ENCODE measurements around the gene RNFT2. TPM values are rescaled to one million over a fixed set of nuclear protein-coding genes. Genes with fewer than 3 reads are reported as not detected.

RNFT2 gene
- total RNA-seq, 5 donors from 2014 or later (not counting 1 experiment from before 2014, with no cell fraction given) = 5.1 to 7.6 (median 6.9) TPM

DNA sequence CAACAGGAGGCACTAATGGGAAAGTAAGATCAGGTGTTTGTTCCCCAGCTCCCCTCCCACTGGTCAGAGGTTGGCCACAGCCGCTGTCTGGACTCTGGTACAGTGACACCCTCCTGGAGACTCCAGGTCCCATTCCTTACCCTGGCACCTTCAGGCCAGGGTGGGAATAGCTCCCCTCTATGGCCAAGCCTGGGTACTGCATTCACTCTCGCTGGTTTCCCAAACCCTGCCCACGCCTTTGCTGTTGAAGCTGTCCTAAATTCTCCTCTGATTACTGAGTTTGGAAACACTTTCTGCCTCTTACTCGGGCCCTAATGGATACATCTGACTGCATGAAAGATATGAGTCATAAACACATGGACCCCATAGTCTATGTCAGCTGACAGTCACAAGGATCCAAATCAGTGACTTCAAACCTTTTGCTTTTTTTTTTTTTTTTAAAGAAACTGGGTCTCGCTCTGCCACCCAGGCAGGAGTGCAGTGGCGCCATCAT lies 125.2 kb downstream of the RNFT2 start:
- Histone ChIP-seq H3K9me3 (no peaks in the 10 kb centered on the region), H3K4me3 (ENCODE audit: control insufficient read depth in 1 of 2, extremely low read depth in 1 of 2, low read length in 1 of 2) (no peak overlapping the region), H3K27me3 (replicated peaks in 1 of 2; ENCODE audit: control insufficient read depth in 2 of 2, extremely low read depth in 1 of 2, insufficient read depth in 2 of 2, low read length in 1 of 2) (peaks cover 0 to 20% of the 10 kb centered on the region in 2 experiments), H3K27ac (ENCODE audit: low read length) (no peak overlapping the region), H3K4me1 (ENCODE audit: control insufficient read depth in 1 of 2, extremely low read depth in 1 of 2, insufficient read depth in 2 of 2, low read length in 2 of 2) (peaks cover 0 to 8% of the 10 kb centered on the region in 2 experiments), H3K36me3 (ENCODE audit: control insufficient read depth in 2 of 2, extremely low read depth in 1 of 2, insufficient read depth in 1 of 2, low read length in 1 of 2) (no peaks in the 10 kb centered on the region)
- Mint-ChIP-seq H3K4me1 (peaks cover 4 to 21% (median 7%) of the 10 kb centered on the region in 3 donors), H3K4me3 (no peak overlapping the region), H3K9me3 (no peaks in the 10 kb centered on the region), H3K36me3 (no peaks in the 10 kb centered on the region), H3K27ac (no peak overlapping the region), H3K27me3 (peaks cover 15 to 21% of the 10 kb centered on the region in 2 donors)
- DNase-seq (no peak), ATAC-seq (replicated peaks in 1 of 4) (no peak)
- ChIA-PET CTCF (interaction anchor here in 1 of 2 donors (0.6 to 0.7 kb wide), 2 partner anchors 79 to 532 kb away, joined by 4 read pairs; no protein-coding TSS in a partner anchor), POLR2A (no interaction called here)
- 31% methylated on average over 4 of the region's 6 CpGs for WGBS (ENCODE audit: insufficient coverage)

DNA sequence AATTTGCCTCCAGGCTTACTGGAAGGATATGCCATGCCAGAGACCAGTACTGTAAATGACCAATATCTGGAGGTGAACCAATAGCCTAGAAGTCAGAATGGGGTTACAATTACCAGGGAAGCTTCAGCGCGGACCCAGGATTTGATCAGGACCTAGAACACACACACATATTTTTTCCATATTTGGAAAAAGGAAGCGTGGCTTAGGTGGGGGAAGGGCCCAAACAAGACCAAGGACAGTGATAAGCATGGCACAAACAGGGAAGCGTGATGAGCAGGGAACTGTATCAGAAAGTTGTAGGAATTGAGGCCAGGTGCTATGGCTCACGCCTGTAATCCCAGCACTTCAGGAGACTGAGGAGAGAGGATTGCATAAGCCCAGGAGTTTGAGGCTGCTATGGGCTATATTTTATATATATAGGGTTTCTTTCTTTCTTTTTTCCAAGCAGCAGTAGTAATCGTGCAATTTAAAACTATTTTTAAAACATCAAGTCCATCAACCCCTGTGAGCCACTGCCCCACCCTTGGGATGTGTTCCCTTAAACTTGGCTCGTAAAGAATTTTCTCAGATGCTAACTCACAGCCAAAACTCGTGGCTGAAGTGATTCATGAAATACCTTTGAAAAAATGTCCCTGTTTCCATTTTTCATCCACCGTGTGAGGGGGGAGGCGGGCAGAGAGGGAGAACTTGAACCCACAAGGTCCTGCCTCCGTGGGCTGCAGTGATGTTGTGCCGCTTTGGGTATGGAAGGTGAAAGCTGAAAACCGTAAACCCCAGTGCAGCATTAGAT lies 126.5 kb downstream of the RNFT2 start:
- Mint-ChIP-seq H3K27me3 (peaks cover 11 to 17% of the 10 kb centered on the region in 2 donors), H3K4me1 (peaks cover 4 to 17% (median 7%) of the 10 kb centered on the region in 3 donors), H3K9me3 (no peaks in the 10 kb centered on the region), H3K36me3 (no peaks in the 10 kb centered on the region), H3K4me3 (no peak overlapping the region), H3K27ac (no peak overlapping the region)
- ATAC-seq (replicated peaks in 1 of 4) (no peak), DNase-seq (no peak)
- 83% methylated on average over 3 of the region's 13 CpGs for WGBS (ENCODE audit: insufficient coverage)
- ChIA-PET POLR2A (no interaction called here), CTCF (no interaction called here)
- Histone ChIP-seq H3K4me3 (ENCODE audit: control insufficient read depth in 1 of 2, extremely low read depth in 1 of 2, low read length in 1 of 2) (no peak overlapping the region), H3K27me3 (replicated peaks in 1 of 2; ENCODE audit: control insufficient read depth in 2 of 2, extremely low read depth in 1 of 2, insufficient read depth in 2 of 2, low read length in 1 of 2) (peaks cover 0 to 16% of the 10 kb centered on the region in 2 experiments), H3K27ac (ENCODE audit: low read length) (no peak overlapping the region), H3K9me3 (no peaks in the 10 kb centered on the region), H3K4me1 (ENCODE audit: control insufficient read depth in 1 of 2, extremely low read depth in 1 of 2, insufficient read depth in 2 of 2, low read length in 2 of 2) (peaks cover 0 to 8% of the 10 kb centered on the region in 2 experiments), H3K36me3 (ENCODE audit: control insufficient read depth in 2 of 2, extremely low read depth in 1 of 2, insufficient read depth in 1 of 2, low read length in 1 of 2) (no peaks in the 10 kb centered on the region)

DNA sequence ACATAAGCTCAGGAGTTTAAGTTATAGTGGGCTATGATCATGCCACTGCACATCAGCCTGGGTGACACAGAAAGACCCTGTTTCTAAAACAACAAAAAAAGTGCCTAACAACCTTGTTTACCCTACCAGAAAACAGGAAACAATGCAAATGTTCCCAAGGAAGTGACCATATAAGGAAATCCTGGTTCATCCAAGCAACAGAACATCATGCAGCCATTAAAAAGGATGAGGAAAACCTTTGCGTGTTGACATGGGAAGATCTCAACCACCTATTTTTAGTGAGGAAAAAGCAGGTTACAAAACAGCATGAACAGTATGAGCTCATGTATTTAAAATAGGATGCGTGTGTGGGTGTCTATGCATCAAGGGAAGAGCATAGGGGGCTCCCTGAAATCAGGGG lies 129.4 kb downstream of the RNFT2 start:
- CTCF ChIA-PET = no interaction called here

DNA sequence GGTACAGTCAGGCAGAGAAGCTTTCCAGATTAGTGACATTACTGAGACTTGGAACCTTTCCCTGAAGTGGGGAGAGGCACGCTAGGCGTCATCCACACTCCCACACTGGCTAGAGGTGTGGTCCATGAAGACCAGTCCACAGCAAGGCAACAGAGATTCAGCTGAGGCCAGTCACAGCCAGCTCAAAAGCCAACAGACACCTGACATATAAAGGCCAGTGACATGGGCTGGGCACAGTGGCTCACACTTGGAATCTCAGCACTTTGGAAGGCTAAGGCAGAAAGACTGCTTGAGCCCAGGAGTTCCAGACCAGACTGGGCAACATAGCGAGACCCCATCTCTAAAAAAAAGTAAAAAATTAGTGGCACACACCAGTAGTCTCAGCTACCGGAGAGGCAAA lies 132.2 kb downstream of the RNFT2 start:
- ChIA-PET POLR2A (no interaction called here), CTCF (no interaction called here)
- Mint-ChIP-seq H3K27me3 (peaks cover 8 to 26% of the 10 kb centered on the region in 2 donors), H3K4me3 (no peak overlapping the region), H3K36me3 (no peaks in the 10 kb centered on the region), H3K27ac (no peak overlapping the region), H3K9me3 (peaks cover 2 to 8% (median 6%) of the 10 kb centered on the region in 3 donors), H3K4me1 (peaks cover 5 to 7% (median 6%) of the 10 kb centered on the region in 3 donors)
- H3K9me3 ChIP-seq = no peaks in the 10 kb centered on the region
- H3K27ac ChIP-seq (ENCODE audit: low read length) = no peak overlapping the region
- no peak overlapping the region for H3K4me3 ChIP-seq (ENCODE audit: control insufficient read depth in 1 of 2, extremely low read depth in 1 of 2, low read length in 1 of 2)
- peaks cover 0 to 19% of the 10 kb centered on the region in 2 experiments for H3K27me3 ChIP-seq (replicated peaks in 1 of 2; ENCODE audit: control insufficient read depth in 2 of 2, extremely low read depth in 1 of 2, insufficient read depth in 2 of 2, low read length in 1 of 2)
- no peaks in the 10 kb centered on the region for H3K4me1 ChIP-seq (ENCODE audit: control insufficient read depth in 1 of 2, extremely low read depth in 1 of 2, insufficient read depth in 2 of 2, low read length in 2 of 2)
- DNase-seq (no peak), ATAC-seq (replicated peaks in 1 of 4) (no peak)
- H3K36me3 ChIP-seq (ENCODE audit: control insufficient read depth in 2 of 2, extremely low read depth in 1 of 2, insufficient read depth in 1 of 2, low read length in 1 of 2) = no peaks in the 10 kb centered on the region
- 85% methylated on average over 4 of the region's 4 CpGs for WGBS (ENCODE audit: insufficient coverage)

More for the DNA sequence above, 129.4 kb downstream of the RNFT2 start:
- 50% methylated on average over 1 of the region's 2 CpGs for WGBS (ENCODE audit: insufficient coverage)
- Histone ChIP-seq H3K27ac (ENCODE audit: low read length) (no peak overlapping the region), H3K36me3 (ENCODE audit: control insufficient read depth in 2 of 2, extremely low read depth in 1 of 2, insufficient read depth in 1 of 2, low read length in 1 of 2) (no peaks in the 10 kb centered on the region), H3K4me3 (ENCODE audit: control insufficient read depth in 1 of 2, extremely low read depth in 1 of 2, low read length in 1 of 2) (no peak overlapping the region), H3K9me3 (no peaks in the 10 kb centered on the region), H3K27me3 (replicated peaks in 1 of 2; ENCODE audit: control insufficient read depth in 2 of 2, extremely low read depth in 1 of 2, insufficient read depth in 2 of 2, low read length in 1 of 2) (peaks cover 0 to 18% of the 10 kb centered on the region in 2 experiments), H3K4me1 (ENCODE audit: control insufficient read depth in 1 of 2, extremely low read depth in 1 of 2, insufficient read depth in 2 of 2, low read length in 2 of 2) (no peaks in the 10 kb centered on the region)
- no peak overlapping the region for H3K4me3 Mint-ChIP-seq
- no peaks in the 10 kb centered on the region for H3K36me3 Mint-ChIP-seq
- H3K27me3 Mint-ChIP-seq = peaks cover 3 to 16% of the 10 kb centered on the region in 2 donors
- no peaks in the 10 kb centered on the region for H3K9me3 Mint-ChIP-seq
- DNase-seq (no peak), ATAC-seq (replicated peaks in 1 of 4) (no peak)
- POLR2A ChIA-PET = no interaction called here
- no peak overlapping the region for H3K27ac Mint-ChIP-seq
- no peaks in the 10 kb centered on the region for H3K4me1 Mint-ChIP-seq

DNA sequence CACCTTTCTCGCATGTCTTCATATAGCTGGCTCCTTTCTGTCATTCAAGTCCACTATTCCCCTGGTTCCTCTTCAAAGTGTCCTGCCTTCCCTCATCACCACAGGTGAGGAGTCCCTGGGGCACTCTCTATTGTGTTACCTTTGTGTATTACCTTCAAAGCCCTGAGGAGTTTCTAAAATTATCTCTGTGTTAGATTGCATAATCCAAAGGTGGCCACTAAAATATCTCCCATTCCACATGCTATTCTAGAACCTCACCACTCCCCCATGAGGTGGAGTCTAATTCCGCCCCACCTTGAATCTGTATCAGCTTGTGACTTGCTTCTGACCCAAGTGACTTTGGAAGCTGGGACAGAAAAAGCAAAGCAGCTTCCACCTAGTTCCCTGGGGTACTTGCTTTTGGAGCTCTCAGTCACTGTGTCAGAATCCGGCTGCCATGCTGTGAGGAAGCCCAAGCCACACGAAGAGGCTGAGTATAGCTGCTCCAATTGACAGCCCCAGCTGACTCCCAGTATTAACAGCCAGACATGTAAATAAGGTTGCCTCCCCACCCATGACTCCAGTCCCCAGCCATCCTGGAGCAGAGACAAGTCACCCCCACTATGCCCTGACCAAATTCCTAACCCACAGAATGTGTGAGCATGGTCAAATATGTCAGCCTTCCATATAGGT lies 136.3 kb downstream of the RNFT2 start:
- Histone ChIP-seq H3K27ac (ENCODE audit: low read length) (no peak overlapping the region), H3K36me3 (ENCODE audit: control insufficient read depth in 2 of 2, extremely low read depth in 1 of 2, insufficient read depth in 1 of 2, low read length in 1 of 2) (no peaks in the 10 kb centered on the region), H3K9me3 (no peaks in the 10 kb centered on the region), H3K4me1 (ENCODE audit: control insufficient read depth in 1 of 2, extremely low read depth in 1 of 2, insufficient read depth in 2 of 2, low read length in 2 of 2) (peaks cover 5 to 13% of the 10 kb centered on the region in 2 experiments), H3K27me3 (replicated peaks in 1 of 2; ENCODE audit: control insufficient read depth in 2 of 2, extremely low read depth in 1 of 2, insufficient read depth in 2 of 2, low read length in 1 of 2) (peaks cover 4 to 58% of the 10 kb centered on the region in 2 experiments), H3K4me3 (ENCODE audit: control insufficient read depth in 1 of 2, extremely low read depth in 1 of 2, low read length in 1 of 2) (no peak overlapping the region)
- CTCF ChIA-PET = no interaction called here
- no peak overlapping the region for H3K4me3 Mint-ChIP-seq
- peaks cover 2 to 8% (median 6%) of the 10 kb centered on the region in 3 donors for H3K9me3 Mint-ChIP-seq
- H3K4me1 Mint-ChIP-seq = peaks cover 17% of the 10 kb centered on the region in 3 donors
- H3K27ac Mint-ChIP-seq = no peak overlapping the region
- no peak for DNase-seq
- no peak for ATAC-seq (replicated peaks in 1 of 4)
- no peaks in the 10 kb centered on the region for H3K36me3 Mint-ChIP-seq
- POLR2A ChIA-PET = no interaction called here
- WGBS (ENCODE audit: insufficient coverage) = 93% methylated on average over 3 of the region's 4 CpGs
- H3K27me3 Mint-ChIP-seq = peaks cover 27 to 62% of the 10 kb centered on the region in 2 donors

DNA sequence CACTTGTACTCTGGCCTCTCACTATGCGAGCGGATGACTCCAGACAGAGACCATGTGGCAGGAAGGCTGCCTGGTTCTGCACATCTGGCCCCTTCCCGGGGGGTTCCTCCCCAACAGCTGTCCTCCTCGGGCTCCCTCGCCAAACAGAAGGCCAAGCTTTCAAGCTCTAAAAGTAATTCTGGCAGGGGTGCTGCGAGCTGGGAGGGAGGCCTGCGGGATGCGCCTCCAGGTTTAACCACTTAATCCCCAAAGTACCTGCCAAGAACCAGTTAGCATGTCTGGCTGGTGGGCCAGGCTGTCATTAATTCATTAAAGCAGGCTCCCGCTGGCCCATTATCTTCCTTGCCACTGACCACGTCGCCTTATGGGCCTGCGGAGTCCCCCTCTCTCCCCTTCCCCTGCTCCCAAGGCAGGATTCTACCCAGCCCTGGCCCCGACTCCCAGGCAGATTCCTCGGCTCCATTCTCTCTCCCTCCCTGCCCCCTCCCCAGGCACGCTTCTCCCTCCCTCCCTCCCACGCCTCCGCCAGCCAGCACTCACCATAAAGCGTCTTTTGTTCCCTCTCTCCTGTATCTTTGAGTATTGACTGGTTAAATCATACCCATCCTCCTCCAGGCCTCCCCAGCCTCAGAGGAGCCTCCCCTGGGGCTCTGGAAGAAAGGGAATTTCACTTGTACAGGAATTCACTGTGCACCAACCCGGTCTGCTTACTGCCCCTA lies 138.2 kb downstream of the RNFT2 start:
- ATAC-seq (replicated peaks in 1 of 4) (no peak), DNase-seq (no peak)
- no peak overlapping the region for H3K27ac ChIP-seq (ENCODE audit: low read length)
- ChIA-PET POLR2A (no interaction called here), CTCF (no interaction called here)
- Mint-ChIP-seq H3K27ac (no peak overlapping the region), H3K4me1 (peaks cover 28 to 31% (median 28%) of the 10 kb centered on the region in 3 donors), H3K9me3 (peaks cover 2 to 8% (median 6%) of the 10 kb centered on the region in 3 donors), H3K27me3 (peaks cover 40 to 74% of the 10 kb centered on the region in 2 donors), H3K4me3 (no peak overlapping the region), H3K36me3 (no peaks in the 10 kb centered on the region)
- no peaks in the 10 kb centered on the region for H3K36me3 ChIP-seq (ENCODE audit: control insufficient read depth in 2 of 2, extremely low read depth in 1 of 2, insufficient read depth in 1 of 2, low read length in 1 of 2)
- H3K4me3 ChIP-seq (ENCODE audit: control insufficient read depth in 1 of 2, extremely low read depth in 1 of 2, low read length in 1 of 2) = no peak overlapping the region
- peaks cover 5 to 26% of the 10 kb centered on the region in 2 experiments for H3K4me1 ChIP-seq (ENCODE audit: control insufficient read depth in 1 of 2, extremely low read depth in 1 of 2, insufficient read depth in 2 of 2, low read length in 2 of 2)
- H3K27me3 ChIP-seq (replicated peaks in 1 of 2; ENCODE audit: control insufficient read depth in 2 of 2, extremely low read depth in 1 of 2, insufficient read depth in 2 of 2, low read length in 1 of 2) = peaks cover 11 to 68% of the 10 kb centered on the region in 2 experiments
- 42% methylated on average over 12 of the region's 19 CpGs for WGBS (ENCODE audit: insufficient coverage)
- no peaks in the 10 kb centered on the region for H3K9me3 ChIP-seq

Data from T-cell (primary cell).